Gastrocnemius medialis (tissue), 4 donors: ENCODE results near the gene DBT. TPM values are rescaled to one million over a fixed set of nuclear protein-coding genes. Genes with fewer than 3 reads are reported as not detected.
"Not testable (repeated sequence)": the region's sequence is repeated elsewhere in the genome, so short reads cannot be mapped to it uniquely, and the experiment has no call there.

Experiments
- ATAC-seq, 2 donors: fragments of 150-250 bp; one replicate each; pipeline ENCODE4 v1.9.1; 2016
- DNase-seq, 2 donors: peaks; one replicate each; pipeline ENCODE4 v3.0.0-alpha.2; 2019
- H3K27ac ChIP-seq, 4 donors: fragments of 200-600 bp; sonication (generic); 1 replicate in 1 of 4; 2 replicates in 3 of 4; pipeline ENCODE4 v1.5.1; 2016 to 2018; ENCODE audit warnings: mild to moderate bottlenecking in 2 of 4, moderate library complexity in 1 of 4
- H3K27me3 ChIP-seq, 3 donors: fragments of 200-600 bp; sonication (generic) in 2 of 3; 1 replicate in 1 of 3; 2 replicates in 2 of 3; pipeline versions ENCODE4 v1.5.1 to v1.6.0; 2016 to 2019; ENCODE audit warnings: mild to moderate bottlenecking in 1 of 3, moderate library complexity in 1 of 3
- H3K36me3 ChIP-seq, 2 donors: fragments of 200-600 bp; sonication (generic) in 1 of 2; one replicate each; pipeline ENCODE4 v1.5.1; 2017 to 2018
- H3K4me1 ChIP-seq, 2 donors: fragments of 200-600 bp; sonication (generic) in 1 of 2; one replicate each; pipeline ENCODE4 v1.5.1; 2016 to 2017; ENCODE audit warnings: mild to moderate bottlenecking in 2 of 2
- H3K4me3 ChIP-seq, 4 donors: fragments of 200-600 bp; sonication (generic) in 3 of 4; 1 replicate in 1 of 4; 2 replicates in 3 of 4; pipeline ENCODE4 v1.5.1; 2016 to 2019; ENCODE audit warnings: mild to moderate bottlenecking in 2 of 4
- H3K9me3 ChIP-seq, 3 donors: fragments of 200-600 bp; sonication (generic) in 2 of 3; 1 replicate in 1 of 3; 2 replicates in 2 of 3; pipeline ENCODE4 v1.5.1; 2016 to 2019
- CTCF ChIP-seq, 5 experiments: fragments of 450-650 bp in 3 of 5; fragments of 200-600 bp in 2 of 5; sonication (generic) in 2 of 5; IDR thresholded peaks in 4 of 5; conservative IDR thresholded peaks in 1 of 5; 1 replicate in 4 of 5; 2 replicates in 1 of 5; pipeline ENCODE4 v1.5.1; 2016 to 2019; ENCODE audit warnings: antibody characterized with exemption in 5 of 5, mild to moderate bottlenecking in 3 of 5, moderate library complexity in 3 of 5
- POLR2A ChIP-seq, 2 donors: fragments of 450-650 bp; IDR thresholded peaks; one replicate each; pipeline ENCODE4 v1.6.1; 2017; ENCODE audit warnings: antibody characterized with exemption in 2 of 2, mild to moderate bottlenecking in 2 of 2, moderate library complexity in 2 of 2
- in situ Hi-C, 4 donors: fragments of 200-750 bp; cut with MboI; loops; one replicate each; pipeline versions ENCODE4 v1.15.0 to v1.8.0; 2017; ENCODE audit warnings: low sequenced_read_pairs in 4 of 4
- intact Hi-C: fragments of 100-400 bp; cut with DNase I; formaldehyde crosslinking; loops from one replicate; pipeline ENCODE4 v1.15.1; 2023; ENCODE audit warnings: low total_unique reads
- total RNA-seq, 4 donors: library from RNA; depleted of rRNA; stranded (reverse); fragments of >200 nt; gene quantifications; one replicate each; pipeline versions ENCODE4 v1.1.0 to v1.2.3, GENCODE V29; 2016

DBT gene
- total RNA-seq, 4 donors from 2014 or later = 7.6 to 11.3 (median 9.6) TPM

DNA sequence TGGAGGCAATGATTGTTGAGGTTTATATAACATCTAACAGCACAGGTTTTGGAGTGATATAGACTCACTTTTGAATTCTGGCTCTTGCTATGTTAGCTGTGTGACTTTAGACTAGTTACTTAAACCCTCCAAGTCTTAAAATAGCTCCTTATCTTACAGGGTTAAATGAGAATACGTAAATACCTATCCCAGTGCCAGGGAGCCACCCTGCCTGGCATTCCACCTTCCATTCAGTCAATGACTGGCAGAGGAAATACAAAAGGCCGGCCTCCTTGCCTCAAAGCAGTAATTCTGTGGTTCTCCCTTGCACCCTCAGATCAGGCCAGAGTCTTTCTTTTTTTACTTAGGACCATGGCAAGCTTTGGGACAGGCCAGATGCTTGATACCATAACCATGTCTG lies 31.8 kb downstream of the DBT start:
- in situ Hi-C loops = no loop called here
- DNase-seq (no peak), ATAC-seq (no peak)
- no peak for TF ChIP-seq CTCF (IDR thresholded peaks at IDR 0.05 in 4 of 5, conservative IDR thresholded peaks at IDR 0.05 in 1 of 5)
- no peak for TF ChIP-seq POLR2A (IDR thresholded peaks at IDR 0.05)
- H3K27me3 ChIP-seq = no peaks in the 10 kb centered on the region
- H3K36me3 ChIP-seq = peaks cover 2 to 29% of the 10 kb centered on the region in 2 donors
- H3K9me3 ChIP-seq = no peaks in the 10 kb centered on the region
- H3K27ac ChIP-seq = peak overlapping the region in 1 of 4 donors; percentile 16
- intact Hi-C loops = no loop called here
- H3K4me3 ChIP-seq = no peak overlapping the region
- H3K4me1 ChIP-seq = peaks cover 5 to 8% of the 10 kb centered on the region in 2 donors

GRCh38 chr1:100215101-100215500 lies 34.5 kb downstream of the DBT start:
- Histone ChIP-seq H3K9me3 (no peaks in the 10 kb centered on the region), H3K4me3 (no peak overlapping the region), H3K36me3 (peaks cover 2 to 51% of the 10 kb centered on the region in 2 donors), H3K27me3 (no peaks in the 10 kb centered on the region), H3K27ac (no peak overlapping the region), H3K4me1 (peaks cover 5 to 8% of the 10 kb centered on the region in 2 donors)
- in situ Hi-C loops (no loop called here), intact Hi-C loops (no loop called here)
- TF ChIP-seq POLR2A (IDR thresholded peaks at IDR 0.05) (no peak), CTCF (IDR thresholded peaks at IDR 0.05 in 4 of 5, conservative IDR thresholded peaks at IDR 0.05 in 1 of 5) (no peak)
- DNase-seq (no peak), ATAC-seq (no peak)

DNA sequence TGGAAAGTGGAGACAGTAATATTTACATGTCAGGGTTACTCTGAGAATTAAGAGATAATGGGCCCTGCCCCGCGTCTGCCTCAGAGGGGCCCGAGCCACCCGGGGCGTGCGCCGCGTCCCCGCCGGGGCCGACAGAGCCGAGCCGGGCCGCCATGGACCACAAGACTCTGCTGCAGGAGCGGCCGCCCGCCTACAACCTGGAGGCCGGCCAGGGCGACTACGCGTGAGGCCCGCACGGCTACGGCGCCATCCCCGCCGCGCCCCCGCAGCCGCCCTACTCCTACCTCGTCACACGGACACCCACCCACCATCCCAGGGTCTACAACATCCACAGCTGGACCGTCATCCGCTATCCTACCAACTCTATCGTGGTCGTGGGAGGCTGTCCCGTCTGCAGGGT lies 36.5 kb downstream of the DBT start:
- intact Hi-C loops (no loop called here), in situ Hi-C loops (no loop called here)
- ATAC-seq (no peak), DNase-seq (no peak)
- Histone ChIP-seq H3K27ac (no peak overlapping the region), H3K4me3 (no peak overlapping the region), H3K27me3 (no peaks in the 10 kb centered on the region), H3K36me3 (peaks cover 2 to 52% of the 10 kb centered on the region in 2 donors), H3K9me3 (no peaks in the 10 kb centered on the region), H3K4me1 (peaks cover 3 to 7% of the 10 kb centered on the region in 2 donors)
- TF ChIP-seq POLR2A (IDR thresholded peaks at IDR 0.05) (no peak), CTCF (IDR thresholded peaks at IDR 0.05 in 4 of 5, conservative IDR thresholded peaks at IDR 0.05 in 1 of 5) (no peak)

- H3K27me3 ChIP-seq = no peaks in the 10 kb centered on the region
- in situ Hi-C loops (no loop called here), intact Hi-C loops (no loop called here)
- H3K9me3 ChIP-seq = peaks cover 0 to 6% (median 0%) of the 10 kb centered on the region in 3 donors
- no peaks in the 10 kb centered on the region for H3K4me1 ChIP-seq
- TF ChIP-seq POLR2A (IDR thresholded peaks at IDR 0.05) (no peak), CTCF (IDR thresholded peaks at IDR 0.05 in 4 of 5, conservative IDR thresholded peaks at IDR 0.05 in 1 of 5) (no peak)
- DNase-seq (no peak), ATAC-seq (no peak)
- H3K4me3 ChIP-seq = no peak overlapping the region
- no peak overlapping the region for H3K27ac ChIP-seq
- H3K36me3 ChIP-seq = peaks cover 0 to 40% of the 10 kb centered on the region in 2 donors
These were observed 43.3 kb downstream of the DBT start for GRCh38 chr1:100206301-100206700.

DNA sequence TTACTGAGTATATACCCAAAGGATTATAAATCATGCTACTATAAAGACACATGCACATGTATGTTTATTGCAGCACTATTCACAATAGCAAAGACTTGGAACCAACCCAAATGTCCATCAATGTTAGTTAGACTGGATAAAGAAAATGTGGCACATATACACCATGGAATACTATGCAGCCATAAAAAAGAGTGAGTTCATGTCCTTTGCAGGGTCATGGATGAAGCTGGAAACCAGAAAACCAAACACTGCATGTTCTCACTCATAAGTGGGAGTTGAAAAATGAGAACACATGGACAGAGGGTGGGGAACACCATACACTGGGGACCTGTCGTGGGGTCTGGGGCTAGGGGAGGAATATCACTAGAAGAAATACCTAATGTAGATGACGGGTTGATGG lies 44.0 kb downstream of the DBT start:
- H3K9me3 ChIP-seq, H3K4me1 ChIP-seq, in situ Hi-C loops, H3K4me3 ChIP-seq, ATAC-seq, intact Hi-C loops, H3K27me3 ChIP-seq, DNase-seq, H3K27ac ChIP-seq: not testable (repeated sequence)
- H3K36me3 ChIP-seq = peaks cover 0 to 34% of the 10 kb centered on the region in 2 donors

DNA sequence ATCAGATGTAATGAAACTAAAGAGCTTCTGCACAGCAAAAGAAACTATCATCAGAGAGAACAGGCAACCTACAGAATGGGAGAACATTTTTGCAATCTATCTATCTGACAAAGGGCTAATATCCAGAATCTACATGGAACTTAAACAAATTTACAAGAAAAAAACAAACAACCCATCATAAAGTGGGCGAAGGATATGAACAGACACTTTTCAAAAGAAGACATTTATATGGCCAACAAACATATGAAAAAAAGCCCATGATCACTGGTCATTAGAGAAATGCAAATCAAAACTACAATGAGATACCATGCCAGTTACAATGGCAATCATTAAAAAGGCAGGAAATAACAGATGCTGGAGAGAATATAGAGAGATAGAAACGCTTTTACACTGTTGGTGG lies 44.5 kb downstream of the DBT start:
- in situ Hi-C loops, H3K27me3 ChIP-seq, H3K4me3 ChIP-seq, intact Hi-C loops, ATAC-seq, H3K27ac ChIP-seq, H3K4me1 ChIP-seq, H3K9me3 ChIP-seq, DNase-seq: not testable (repeated sequence)
- H3K36me3 ChIP-seq = peaks cover 0 to 33% of the 10 kb centered on the region in 2 donors

DNA sequence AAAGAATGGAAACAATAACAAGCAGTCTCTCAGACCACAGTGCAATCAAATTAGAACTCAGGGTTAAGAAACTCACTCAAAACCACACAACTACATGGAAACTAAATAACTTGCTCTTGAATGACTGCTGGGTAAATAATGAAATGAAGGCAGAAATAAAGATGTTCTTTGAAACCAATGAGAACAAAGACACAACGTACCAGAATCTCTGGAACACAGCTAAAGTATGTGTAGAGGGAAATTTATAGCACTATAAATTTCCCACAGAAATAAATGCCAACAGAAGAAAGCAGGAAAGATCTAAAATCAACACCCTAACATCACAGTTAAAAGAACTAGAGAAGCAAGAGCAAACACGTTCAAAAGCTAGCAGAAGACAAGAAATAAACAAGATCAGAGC lies 46.9 kb downstream of the DBT start:
- H3K27me3 ChIP-seq, H3K4me3 ChIP-seq, ATAC-seq, intact Hi-C loops, H3K27ac ChIP-seq, in situ Hi-C loops, H3K9me3 ChIP-seq, H3K4me1 ChIP-seq, DNase-seq: not testable (repeated sequence)
- H3K36me3 ChIP-seq = peaks cover 0 to 54% of the 10 kb centered on the region in 2 donors

GRCh38 chr1:100200060-100200459 lies 49.6 kb downstream of the DBT start:
- H3K4me3 ChIP-seq, H3K27ac ChIP-seq, H3K9me3 ChIP-seq, DNase-seq, in situ Hi-C loops, intact Hi-C loops, H3K4me1 ChIP-seq, H3K27me3 ChIP-seq, ATAC-seq: not testable (repeated sequence)
- H3K36me3 ChIP-seq = peaks cover 0 to 38% of the 10 kb centered on the region in 2 donors
